GM06990 (cell line): ENCODE data around the gene TMTC1.
A peak's percentile ranks its signal among the peaks of the same experiment; 100 is the strongest.
"Not testable (repeated sequence)": the region's sequence is repeated elsewhere in the genome, so short reads cannot be mapped to it uniquely, and the experiment has no call there.

ENCODE experiments used
- DNase-seq: peaks from one replicate; pipeline ENCODE4 v3.0.0-alpha.2; 2011; ENCODE audit not compliant: insufficient read length; ENCODE audit errors: extremely low read depth
- H3K27me3 ChIP-seq: replicated peaks from 2 replicates; pipeline ENCODE4 v1.6.0; 2011; ENCODE audit warnings: low read length; ENCODE audit not compliant: control insufficient read depth, insufficient read depth
- H3K36me3 ChIP-seq: 2 replicates; pipeline ENCODE4 v1.5.1; 2011; ENCODE audit warnings: low read length; ENCODE audit not compliant: control insufficient read depth, insufficient read depth
- H3K4me3 ChIP-seq: replicated peaks from 2 replicates; pipeline ENCODE4 v1.5.1; 2011; ENCODE audit warnings: low read depth, mild to moderate bottlenecking, control low read depth, low read length
- TF ChIP-seq, protein P1 (sequence below): IDR thresholded peaks from 2 replicates; pipeline ENCODE4 v1.5.1; 2011; ENCODE audit warnings: low read length, control low read depth, mild to moderate bottlenecking, inconsistent platforms; ENCODE audit not compliant: insufficient read depth, poor library complexity, severe bottlenecking

TMTC1 gene

DNA sequence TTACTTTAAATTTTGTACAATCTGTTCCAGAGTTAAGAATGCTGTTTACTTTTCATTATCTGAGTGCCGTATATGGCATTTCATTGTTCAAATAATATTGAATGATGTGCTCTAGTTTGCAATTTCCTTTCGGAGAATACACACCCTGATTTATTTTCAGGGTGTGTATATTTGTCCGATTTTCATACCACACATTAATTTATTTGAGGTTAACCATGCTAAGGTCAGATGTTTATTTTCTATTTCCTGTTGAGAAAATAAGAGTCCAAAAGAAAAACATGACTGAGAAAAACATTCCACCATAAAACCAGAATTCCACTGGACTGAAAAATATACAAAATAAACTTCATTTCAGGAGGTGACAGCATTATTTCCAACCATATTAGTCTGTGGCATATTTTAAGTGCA, 222.1 kb downstream of the TMTC1 start:
- TF ChIP-seq, protein P1, sequence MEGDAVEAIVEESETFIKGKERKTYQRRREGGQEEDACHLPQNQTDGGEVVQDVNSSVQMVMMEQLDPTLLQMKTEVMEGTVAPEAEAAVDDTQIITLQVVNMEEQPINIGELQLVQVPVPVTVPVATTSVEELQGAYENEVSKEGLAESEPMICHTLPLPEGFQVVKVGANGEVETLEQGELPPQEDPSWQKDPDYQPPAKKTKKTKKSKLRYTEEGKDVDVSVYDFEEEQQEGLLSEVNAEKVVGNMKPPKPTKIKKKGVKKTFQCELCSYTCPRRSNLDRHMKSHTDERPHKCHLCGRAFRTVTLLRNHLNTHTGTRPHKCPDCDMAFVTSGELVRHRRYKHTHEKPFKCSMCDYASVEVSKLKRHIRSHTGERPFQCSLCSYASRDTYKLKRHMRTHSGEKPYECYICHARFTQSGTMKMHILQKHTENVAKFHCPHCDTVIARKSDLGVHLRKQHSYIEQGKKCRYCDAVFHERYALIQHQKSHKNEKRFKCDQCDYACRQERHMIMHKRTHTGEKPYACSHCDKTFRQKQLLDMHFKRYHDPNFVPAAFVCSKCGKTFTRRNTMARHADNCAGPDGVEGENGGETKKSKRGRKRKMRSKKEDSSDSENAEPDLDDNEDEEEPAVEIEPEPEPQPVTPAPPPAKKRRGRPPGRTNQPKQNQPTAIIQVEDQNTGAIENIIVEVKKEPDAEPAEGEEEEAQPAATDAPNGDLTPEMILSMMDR, result no peak
- DNase-seq, result no peak
- H3K27me3 ChIP-seq, result no peaks in the 10 kb centered on the region
- H3K36me3 ChIP-seq, result no peaks in the 10 kb centered on the region
- H3K4me3 ChIP-seq, result no peak overlapping the region

DNA sequence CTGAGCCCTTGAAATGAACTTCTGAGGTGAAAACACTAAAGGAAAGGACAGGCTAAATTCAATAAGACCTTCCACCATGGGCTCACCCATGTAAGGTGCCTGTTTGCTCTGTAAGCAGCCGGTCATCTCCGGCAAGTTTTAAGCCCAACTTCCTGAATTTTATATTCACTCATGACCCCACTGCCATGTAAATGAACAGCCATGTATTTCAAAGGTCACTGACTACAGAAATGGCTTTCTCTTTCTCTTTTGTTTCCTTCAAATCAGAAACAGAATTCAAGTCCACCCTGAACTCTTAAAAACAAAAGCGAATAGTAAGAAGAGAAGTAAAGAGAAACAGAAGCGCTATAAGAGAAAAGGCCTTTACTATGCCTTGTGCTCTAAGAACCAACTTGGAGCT, 224.5 kb downstream of the TMTC1 start:
- no peak for DNase-seq
- no peaks in the 10 kb centered on the region for H3K36me3 ChIP-seq
- no peak overlapping the region for H3K4me3 ChIP-seq
- no peaks in the 10 kb centered on the region for H3K27me3 ChIP-seq
- TF ChIP-seq, protein P1, result no peak

DNA sequence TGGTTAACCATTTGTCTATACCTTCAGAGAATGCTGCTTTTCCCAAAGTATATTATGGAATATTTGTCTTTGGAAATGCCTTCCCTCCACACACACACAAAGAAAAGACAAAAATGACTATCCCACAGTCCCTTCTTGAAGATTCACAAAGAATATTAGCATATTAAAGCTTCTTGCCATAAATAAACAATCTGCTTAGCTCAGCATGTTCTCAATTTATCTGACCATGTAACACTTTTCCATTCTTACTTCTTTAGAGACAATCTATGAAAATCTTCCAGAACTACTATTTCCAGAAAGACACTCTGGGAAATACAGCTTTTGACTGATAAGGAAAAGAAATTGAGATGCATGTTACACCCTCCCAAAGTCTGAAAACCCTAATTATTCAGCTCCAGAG, 227.4 kb downstream of the TMTC1 start:
- TF ChIP-seq, protein P1, result no peak
- no peaks in the 10 kb centered on the region for H3K27me3 ChIP-seq
- DNase-seq, result no peak
- no peak overlapping the region for H3K4me3 ChIP-seq
- H3K36me3 ChIP-seq, result no peaks in the 10 kb centered on the region

DNA sequence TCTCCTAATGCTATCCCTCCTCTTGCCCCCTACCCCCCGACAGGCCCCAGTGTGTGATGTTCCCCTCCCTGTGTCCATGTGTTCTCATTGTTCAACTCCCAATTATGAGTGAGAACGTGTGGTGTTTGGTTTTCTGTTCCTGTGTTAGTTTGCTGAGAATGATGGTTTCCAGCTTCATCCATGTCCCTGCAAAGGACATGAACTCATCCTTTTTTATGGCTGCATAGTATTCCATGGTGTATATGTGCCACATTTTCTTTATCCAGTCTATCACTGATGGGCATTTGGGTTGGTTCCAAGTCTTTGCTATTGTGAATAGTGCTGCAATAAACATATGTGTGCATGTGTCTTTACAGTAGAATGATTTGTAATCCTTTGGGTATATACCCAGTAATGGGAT, 228.3 kb downstream of the TMTC1 start:
- H3K27me3 ChIP-seq, H3K4me3 ChIP-seq, DNase-seq, H3K36me3 ChIP-seq: not testable (repeated sequence)

DNA sequence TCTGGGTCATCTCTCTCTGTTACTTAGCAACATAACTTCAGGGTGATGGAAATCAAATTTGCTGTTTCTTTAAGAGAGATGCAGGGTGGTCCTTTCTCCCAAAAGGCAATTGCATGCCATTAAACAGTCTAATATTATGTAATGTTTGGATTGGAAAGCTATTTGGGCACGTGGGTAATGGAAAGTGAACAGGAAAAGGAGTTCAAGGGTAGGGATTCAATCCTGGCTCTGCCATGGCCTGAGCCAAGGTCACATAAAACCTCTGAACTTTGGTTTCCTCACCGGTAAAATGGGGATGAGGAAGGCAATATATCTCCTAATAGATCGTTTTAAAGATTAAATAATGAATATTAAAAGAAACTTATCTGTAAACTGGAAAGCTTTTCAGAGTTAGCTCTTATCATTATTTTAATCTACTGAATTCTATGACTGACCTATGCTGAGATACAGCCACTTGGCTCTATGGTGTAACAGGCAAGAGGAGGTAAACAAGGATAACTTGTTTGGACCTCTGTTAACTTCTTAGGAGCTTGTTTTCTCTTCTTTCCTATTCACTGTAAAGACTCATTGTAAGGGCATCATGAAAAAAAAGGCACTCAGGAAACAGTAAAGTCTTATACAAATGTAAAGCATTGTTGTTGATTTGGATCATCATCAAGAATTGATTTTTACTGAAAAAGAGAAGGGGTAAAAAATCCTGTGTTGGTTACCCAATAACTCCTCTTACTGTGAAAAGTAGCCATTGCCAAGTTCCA, 230.6 kb downstream of the TMTC1 start:
- no peak for DNase-seq
- Histone ChIP-seq H3K4me3 (no peak overlapping the region), H3K27me3 (no peaks in the 10 kb centered on the region), H3K36me3 (no peaks in the 10 kb centered on the region)
- TF ChIP-seq, protein P1, result no peak

DNA sequence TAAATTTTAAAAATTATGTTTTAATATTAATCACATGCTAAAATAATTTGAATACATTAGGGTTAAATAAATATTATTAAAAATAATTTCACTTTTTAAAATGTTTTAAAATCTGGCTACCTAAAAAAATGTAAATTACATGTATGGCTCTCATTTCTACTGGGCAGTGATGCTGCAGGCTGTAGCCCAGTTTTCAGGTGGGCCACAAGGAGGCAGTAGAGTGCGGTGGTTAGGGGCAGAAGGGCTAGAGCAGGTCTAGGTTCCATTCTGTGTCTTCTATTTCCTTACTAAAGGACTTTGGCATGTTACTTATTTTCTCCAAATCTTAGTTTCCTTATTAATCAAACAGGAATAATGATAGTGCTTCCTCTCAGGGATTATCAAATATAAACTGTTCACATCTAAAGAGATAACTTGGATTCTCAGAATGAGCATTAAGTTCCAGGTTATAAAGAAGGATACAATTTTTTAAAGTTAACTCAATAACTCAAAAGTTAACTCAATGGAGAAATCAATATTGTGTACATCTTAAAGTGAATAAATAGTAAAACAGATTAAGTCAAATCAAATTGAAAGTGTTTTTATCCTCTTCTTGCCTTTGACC, 231.3 kb downstream of the TMTC1 start:
- Histone ChIP-seq H3K36me3 (no peaks in the 10 kb centered on the region), H3K4me3 (no peak overlapping the region), H3K27me3 (no peaks in the 10 kb centered on the region)
- TF ChIP-seq, protein P1, result peak; percentile 87
- no peak for DNase-seq
